Measurements from ENCODE around the gene MUC5AC.

- TF ChIP-seq CTCF (conservative IDR thresholded peaks at IDR 0.05; ENCODE audit: low read depth, low read length) (no peak), EZH2 (IDR thresholded peaks at IDR 0.05; ENCODE audit: low read length, unreplicated experiment) (no peak), EZH2phosphoT487 (IDR thresholded peaks at IDR 0.05; ENCODE audit: borderline replicate concordance, low read length) (no peak)
Measured at GRCh38 chr11:1113405-1114201, 44.1 kb upstream of the MUC5AC start.
